GM10847 (cell line): Measurements from ENCODE around the gene COL9A3.

Experiments used
- POLR2A ChIP-seq: IDR thresholded peaks from 2 replicates; pipeline ENCODE4 v1.6.1; 2011; ENCODE audit not compliant: insufficient read length; ENCODE audit errors: extremely low read depth

COL9A3 gene

DNA sequence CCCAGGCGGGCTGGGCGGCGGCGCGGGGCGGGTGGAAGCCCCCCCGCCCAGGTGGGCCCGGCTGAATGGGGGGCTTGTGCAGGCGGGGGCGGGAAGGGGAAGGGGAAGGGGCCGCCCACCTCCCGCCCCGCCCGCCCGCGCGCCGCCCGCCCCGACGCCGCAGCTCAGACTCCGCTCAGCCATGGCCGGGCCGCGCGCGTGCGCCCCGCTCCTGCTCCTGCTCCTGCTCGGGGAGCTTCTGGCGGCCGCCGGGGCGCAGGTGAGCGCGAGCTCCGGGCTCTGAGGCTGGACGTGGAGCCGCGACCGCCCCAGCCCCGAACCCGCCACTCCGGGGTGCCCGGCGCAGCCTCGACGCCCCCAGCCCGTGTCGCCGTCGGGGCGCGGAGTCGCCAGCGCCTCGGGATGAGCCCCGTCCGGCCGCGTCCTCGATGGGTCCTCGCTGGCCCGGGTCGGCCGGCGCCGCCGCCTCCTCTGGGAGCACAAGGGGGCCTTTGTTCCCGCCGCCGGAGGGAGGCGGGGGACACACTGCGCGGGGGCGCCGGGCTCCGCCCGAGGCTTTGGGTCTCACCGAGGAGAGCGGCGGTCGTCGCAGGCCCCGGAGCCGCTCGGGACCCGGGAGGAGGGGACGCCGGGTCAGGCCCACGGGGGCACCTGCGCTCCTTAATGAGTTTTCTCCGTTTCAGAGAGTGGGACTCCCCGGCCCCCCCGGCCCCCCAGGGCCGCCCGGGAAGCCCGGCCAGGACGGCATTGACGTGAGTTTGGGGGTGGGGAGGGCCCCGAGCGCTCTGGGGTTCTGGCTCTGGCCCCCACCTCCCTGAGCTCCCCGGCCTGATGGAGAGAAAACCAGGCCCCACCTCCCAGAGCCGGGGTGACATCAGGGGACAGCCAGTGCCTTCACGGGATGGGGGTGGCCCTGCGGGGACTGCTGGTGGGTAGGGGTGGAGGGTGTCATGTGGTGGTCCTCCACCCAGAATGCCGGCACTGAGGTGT is at the start of gene COL9A3:
TSS of gene COL9A3 (plus strand) at position 167 of the 990 bp plus-strand sequence. CDS start at position 182, 15 bp downstream.
- no peak for TF ChIP-seq POLR2A

DNA sequence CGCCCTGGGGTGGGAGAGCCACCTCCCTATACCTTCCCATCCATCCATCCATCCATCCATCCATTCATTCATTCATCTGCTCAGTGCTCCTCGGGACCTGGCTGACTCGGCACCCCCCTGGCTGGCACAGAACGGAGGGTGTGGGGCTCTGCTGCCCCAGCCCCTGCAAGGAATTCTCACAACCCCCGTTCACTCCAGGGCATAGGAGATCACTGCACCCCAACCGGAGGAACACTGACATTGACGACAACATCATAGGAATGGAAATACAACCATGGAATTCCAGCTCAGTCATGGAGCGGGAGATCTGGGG is 48.7 kb upstream of the COL9A3 start:
- TF ChIP-seq POLR2A = no peak

DNA sequence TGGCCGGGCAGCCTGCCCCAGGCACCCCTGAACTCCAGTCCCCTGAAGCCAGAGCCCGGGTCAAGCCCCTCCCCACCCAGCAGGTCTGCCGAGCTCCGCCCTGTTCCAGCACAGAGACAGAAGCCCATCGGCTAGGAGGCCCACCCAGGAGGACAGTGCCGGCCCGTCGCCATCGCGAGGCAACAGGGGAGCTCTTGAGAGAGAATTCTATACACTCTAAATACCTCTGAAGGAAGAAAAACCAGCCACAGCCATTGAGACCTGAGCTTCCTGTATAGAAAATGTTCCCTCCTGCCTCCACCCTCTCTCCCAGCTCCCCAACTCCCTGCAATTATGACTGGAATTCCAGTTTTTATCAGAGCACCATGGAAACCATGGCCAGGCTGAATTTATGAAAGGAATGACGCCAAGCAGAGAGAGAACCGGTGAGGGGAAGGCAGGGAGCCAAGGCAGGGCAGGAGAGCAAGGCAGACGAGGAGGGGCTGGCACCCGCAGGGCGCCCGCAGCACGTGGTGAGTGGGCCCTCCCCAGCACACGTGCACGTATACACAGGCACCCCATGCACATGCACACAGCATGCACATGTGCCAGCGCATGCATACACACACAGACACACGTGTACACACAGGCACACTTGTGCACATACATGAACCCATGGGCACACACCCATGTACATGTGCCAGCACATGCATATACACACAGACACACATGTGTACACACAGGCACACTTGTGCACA is 48.1 kb upstream of the COL9A3 start:
- TF ChIP-seq POLR2A = no peak

DNA sequence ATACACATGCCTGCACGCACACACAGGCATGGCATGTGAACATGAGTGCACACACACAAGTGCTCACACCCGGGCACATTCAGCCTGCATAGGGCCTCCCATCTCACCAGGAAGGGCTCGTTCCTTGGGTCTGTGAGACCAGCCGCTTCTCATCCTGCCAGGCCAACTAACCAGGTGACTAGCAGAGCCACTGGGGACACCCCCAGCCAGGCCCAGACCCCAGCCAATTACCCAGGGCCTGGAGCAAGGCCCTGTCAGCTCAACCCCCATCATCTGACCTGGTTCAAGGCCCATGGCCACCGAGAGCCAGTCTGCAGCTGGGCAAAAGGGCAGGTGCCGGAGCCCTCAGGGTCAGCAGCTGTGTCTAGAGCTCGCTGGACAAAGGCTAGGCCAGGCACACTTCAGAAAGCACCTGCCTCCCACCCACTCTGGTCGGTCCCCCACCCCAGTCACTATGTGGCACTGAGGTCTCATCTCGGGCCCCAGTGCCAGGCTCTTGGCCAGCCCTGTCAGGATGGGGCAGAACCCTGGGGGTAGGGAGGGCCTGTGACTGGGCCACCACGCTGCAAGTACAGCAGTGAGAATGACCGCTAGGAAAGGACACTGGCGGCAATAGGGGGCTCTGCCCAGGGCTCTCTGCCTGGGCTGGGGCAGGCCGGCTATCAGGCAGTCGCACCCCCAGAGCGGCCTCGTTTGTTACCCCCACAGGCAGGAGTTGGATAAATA is 47.3 kb upstream of the COL9A3 start:
- TF ChIP-seq POLR2A = no peak

DNA sequence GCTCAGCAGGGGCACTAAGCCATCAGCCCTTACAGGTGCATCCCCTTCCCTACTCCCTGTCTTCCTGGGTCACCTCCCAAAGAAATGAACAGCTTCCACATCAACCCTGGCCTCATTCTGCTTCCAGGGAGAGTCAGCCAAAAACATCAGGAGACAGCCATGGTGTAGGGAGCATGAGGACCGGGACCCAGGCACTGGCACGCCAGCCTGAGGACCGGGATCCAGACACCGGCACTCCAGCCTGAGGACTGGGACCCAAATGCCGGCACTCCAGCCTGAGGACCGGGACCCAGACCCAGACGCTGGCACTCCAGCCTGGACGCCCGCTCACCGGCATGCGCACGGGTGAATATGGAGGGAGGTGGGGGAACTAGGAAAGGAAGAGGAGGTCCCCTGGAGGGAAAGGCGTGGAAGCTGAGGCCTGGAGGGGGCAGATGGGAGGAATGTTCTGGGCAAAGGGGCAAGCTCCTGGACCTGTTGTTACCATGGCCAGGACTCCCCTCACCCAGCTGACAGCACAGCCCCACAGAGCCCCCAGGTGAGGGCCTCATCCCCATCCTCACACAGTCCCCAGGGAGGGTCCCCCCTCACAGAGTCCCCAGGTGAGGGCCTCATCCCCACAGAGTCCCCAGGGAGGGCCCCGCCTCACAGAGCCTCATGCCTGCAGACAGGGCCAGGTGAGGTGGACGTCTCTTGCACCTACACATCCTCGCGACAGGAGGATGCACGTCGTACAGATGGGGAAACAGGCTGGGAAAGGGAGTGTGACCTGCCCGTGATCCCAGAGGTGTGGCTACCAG is 46.5 kb upstream of the COL9A3 start:
- TF ChIP-seq POLR2A = no peak

DNA sequence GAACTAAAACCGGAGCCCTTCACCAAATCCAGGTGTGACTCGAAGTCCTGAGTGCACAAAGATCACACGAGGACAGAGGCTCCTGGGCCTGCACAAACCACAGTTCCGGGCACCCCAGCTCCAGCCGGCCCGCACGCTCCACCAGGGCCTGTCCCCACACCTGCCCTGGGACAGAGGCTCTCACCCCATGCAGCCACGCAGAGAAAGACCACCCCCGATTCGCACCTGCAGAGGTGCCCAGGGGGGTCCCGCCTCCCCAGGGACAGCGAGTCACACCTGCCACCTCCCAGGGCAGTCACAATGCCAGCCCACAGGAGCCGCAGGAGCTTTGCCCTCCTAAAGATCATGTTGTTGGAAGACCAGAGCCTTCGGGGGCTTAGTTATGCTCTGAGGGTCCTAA is 45.9 kb upstream of the COL9A3 start:
- TF ChIP-seq POLR2A = no peak

DNA sequence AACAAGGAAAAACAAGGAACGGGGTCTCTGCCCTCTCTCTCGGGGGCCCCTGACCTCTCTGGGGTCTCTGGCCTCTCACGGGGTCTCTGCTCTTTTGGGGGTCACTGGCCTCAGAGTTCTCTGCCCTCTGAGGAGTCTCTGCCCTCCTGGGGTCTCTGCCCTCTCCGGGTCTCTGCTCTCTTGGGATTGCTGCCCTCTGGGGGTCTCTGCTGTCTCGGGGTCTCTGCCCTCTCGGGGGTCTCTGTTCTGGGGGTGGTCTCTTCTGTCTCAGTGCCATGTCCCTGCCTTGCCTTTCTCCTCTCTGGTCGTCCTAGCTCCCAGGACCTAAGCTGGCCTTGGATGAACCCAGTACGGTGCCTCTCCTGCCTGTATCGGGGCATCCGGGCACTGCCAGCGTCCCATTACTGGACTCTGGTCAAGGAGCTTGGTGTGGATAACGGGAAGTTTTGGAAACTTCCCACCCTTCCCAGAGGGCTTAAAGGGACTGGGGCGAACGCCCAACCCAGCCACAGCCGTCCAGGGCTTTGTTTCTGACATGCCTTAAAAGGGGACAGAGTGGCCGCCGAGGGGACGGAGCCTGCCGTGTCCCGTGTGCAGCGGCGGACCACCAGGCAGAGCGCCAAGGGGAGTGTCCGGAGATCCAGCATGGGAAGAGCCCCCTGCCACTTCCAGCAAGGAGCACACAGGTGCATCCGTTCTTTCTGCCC is 45.3 kb upstream of the COL9A3 start:
- no peak for TF ChIP-seq POLR2A

DNA sequence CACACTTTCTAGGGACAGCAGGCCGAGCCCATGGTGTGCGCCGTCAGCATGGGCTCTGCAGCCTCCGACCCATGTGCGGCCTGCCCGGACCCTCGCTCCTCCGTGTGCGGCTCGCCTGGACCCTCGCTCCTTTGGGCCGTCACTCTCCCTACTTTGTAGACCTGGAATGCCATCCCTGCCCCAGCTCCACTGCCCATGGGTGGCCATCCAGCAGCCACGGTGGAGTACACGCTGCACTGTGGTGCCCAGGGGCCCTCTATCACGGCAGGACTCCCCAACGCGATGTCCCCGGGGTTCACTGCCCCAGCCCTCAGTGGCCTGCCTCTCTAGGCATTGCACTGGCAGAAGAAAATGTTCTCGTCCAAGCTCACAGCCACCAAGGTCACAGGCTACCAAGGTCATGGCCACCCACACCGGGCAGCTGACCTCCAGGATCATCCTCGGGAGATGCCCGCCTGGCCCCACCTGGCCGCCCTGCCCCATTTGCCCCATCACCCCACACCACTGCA is 44.7 kb upstream of the COL9A3 start:
- no peak for TF ChIP-seq POLR2A

DNA sequence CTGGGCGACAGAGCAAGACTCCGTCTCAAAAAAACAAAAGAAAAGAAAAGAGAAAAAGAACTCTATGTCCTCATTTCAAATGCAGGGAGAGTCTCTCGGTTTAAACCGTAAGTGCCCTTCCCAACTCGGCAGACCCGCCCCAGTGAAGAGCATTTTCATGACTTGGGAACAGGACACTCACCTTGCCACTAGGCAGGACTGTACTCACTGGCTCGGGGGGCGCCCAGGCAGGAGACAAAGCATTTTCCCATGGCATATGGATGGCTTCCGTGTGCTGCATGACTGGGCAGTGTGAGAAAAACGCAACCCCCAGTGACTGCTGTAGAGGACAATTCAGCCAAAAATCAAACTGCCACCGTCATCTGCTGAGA is 44.2 kb upstream of the COL9A3 start:
- no peak for TF ChIP-seq POLR2A

DNA sequence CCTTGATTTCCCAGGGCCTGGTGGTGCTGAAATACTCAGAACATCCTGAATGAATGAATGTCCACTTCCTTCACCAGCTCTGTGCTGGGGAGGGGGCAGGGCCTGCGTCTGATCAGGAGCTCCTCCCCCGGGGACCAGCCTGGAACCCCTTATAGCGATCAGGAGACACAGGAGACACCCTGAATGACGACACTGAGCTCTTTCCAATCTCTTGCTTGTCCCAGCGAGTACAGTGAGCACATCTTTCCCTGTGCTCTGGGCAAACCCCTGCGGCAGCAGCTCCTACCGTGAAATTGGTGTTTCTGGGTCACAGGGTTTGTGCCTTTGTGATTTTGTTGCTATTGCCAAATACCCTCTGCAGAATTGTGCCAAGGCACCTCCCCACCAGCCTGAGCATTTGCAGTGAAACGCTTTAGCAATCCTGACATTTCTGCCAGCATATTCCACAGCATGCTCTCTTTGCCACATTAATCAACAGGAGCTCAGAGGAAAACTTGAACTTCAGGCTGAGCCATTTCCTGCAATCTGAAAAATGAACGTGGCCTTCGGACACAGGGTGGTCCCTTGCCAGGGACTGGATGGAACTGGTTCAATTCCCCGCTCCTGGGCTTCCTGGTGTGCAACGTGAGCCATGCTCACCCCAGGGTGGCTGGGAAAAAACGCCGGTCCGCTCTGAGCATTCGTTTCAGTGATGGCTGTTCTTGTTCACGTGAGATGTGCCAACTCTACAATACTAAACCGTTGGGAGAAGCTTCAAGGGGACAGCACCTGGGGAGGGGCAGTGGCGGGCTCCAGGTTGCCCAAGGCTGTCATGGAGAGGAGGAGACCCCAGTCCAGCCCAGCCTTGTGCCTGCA is 43.6 kb upstream of the COL9A3 start:
- no peak for TF ChIP-seq POLR2A

DNA sequence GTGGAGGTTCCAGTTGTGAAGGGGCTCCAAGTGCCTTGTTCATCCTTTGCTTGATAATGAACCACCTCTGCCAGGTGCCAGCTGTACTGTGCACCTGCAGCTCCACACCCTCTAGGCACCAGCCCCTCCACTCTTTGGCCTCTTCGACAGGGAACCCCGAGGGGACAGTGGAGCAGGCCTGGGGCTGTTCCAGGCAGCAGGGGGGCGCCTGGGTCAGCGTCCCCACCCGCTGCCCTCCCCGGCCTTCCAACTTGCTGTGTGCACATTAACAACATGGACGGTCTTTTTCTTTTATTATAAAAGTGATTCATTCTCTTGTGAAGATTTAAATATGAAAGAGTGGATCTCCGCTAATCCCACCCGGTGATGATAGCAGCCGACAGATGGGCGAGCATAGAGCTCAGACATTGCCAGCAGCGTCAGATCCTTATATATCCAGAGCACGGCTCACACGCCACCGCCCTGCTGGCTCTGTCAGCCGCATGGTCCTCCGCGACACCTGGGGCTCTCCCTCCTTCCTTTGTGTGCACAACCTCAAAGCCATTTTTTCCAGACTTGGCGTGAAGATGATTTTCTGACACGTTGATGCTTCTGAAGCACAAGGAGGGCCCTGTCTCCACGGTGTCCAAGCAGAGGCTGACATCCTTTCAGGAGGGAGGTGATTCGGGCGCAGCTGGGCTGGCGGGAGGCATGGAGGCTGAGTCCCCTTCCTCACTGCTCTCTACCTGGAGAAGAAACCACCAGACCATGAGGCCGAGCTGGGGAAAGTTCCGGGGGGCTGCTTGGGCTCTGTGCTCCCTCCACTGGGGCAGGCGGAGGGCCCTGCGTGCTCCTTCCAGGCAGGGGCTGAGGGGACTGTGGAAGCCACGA is 42.8 kb upstream of the COL9A3 start:
- TF ChIP-seq POLR2A = no peak

DNA sequence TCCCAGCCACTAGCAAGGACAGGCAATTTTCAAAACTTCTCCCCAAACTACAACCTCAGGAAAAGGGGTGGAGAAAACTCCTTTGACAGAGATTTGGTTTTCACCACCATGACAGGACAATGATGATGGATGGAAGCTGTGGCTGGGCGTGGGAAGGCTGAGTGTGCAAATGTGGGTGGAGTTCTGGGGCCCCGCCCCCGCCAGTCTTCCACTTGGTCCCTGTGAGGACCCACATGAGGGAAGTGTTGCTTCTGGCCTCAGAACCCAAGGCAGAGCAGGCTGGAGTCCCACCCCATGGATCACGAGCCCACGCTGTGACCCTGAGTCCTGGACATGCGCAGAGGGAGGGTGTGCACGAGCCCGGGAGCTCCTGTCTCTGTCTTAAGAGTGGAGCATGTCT is 42.1 kb upstream of the COL9A3 start:
- no peak for TF ChIP-seq POLR2A
